Mucosa of rectum (tissue), 2 donors: ENCODE measurements around the gene DNAJC30.

Experiments used
- H3K27ac ChIP-seq, 2 donors: one replicate each; pipeline ENCODE4 v1.7.0; 2013; ENCODE audit warnings: inconsistent platforms in 2 of 2, low read depth in 2 of 2, low read length in 2 of 2
- H3K27me3 ChIP-seq, 2 donors: one replicate each; pipeline ENCODE4 v1.7.0; 2013; ENCODE audit warnings: low read length in 2 of 2; ENCODE audit not compliant: control insufficient read depth in 2 of 2, insufficient read depth in 2 of 2
- H3K36me3 ChIP-seq, 2 donors: one replicate each; pipeline ENCODE4 v1.7.0; 2013; ENCODE audit warnings: low read length in 2 of 2; ENCODE audit not compliant: control insufficient read depth in 2 of 2, insufficient read depth in 2 of 2
- H3K4me1 ChIP-seq, 2 donors: one replicate each; pipeline ENCODE4 v1.7.0; 2013; ENCODE audit warnings: low read length in 2 of 2, mild to moderate bottlenecking in 1 of 2; ENCODE audit not compliant: control insufficient read depth in 2 of 2, insufficient read depth in 2 of 2
- H3K4me3 ChIP-seq, 2 donors: one replicate each; pipeline ENCODE4 v1.7.0; 2013; ENCODE audit warnings: low read length in 2 of 2
- H3K9ac ChIP-seq, 2 donors: one replicate each; pipeline ENCODE4 v1.7.0; 2013; ENCODE audit warnings: low read length in 2 of 2, low read depth in 1 of 2, mild to moderate bottlenecking in 1 of 2
- H3K9me3 ChIP-seq, 2 donors: one replicate each; pipeline ENCODE4 v1.7.0; 2013; ENCODE audit warnings: low read length in 2 of 2; ENCODE audit not compliant: control insufficient read depth in 2 of 2
- donor health status: healthy.
- donor health status: Normal muscosa, but diverticular disease.

DNAJC30 gene

DNA sequence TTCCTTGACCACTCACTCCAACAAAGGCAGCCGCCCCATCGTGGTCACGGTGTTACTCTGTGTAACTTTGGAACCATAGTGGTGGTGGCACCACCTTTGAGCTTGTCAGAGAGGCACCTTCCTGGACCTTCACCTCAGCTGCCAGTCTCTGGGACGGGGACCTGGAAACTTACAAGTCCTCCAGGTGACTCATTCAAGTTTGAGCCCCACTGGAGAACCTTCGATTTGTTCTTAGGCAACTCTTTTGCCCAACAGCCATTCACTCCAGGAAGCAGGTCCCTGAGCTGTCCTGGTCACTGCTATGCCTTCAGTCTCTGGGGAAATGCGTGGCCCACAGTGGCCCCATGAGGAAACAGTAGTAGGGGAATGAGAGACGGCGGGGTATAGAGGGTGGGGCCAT is 19.0 kb upstream of the DNAJC30 start:
- H3K27ac ChIP-seq: no peak overlapping the region
- H3K4me1 ChIP-seq: peaks cover 4 to 19% of the 10 kb centered on the region in 2 donors

GRCh38 chr7:73701357-73701995 is 18.2 kb upstream of the DNAJC30 start:
- peaks cover 0 to 13% of the 10 kb centered on the region in 2 donors for H3K4me1 ChIP-seq
- H3K9me3 ChIP-seq: no peaks in the 10 kb centered on the region
- peaks cover 14 to 24% of the 10 kb centered on the region in 2 donors for H3K36me3 ChIP-seq
- H3K27me3 ChIP-seq: no peaks in the 10 kb centered on the region
- no peak overlapping the region for H3K9ac ChIP-seq
- no peak overlapping the region for H3K27ac ChIP-seq
- no peak overlapping the region for H3K4me3 ChIP-seq

More for the DNA sequence above, 19.0 kb upstream of the DNAJC30 start:
- H3K4me3 ChIP-seq: no peak overlapping the region
- H3K27me3 ChIP-seq: no peaks in the 10 kb centered on the region
- no peaks in the 10 kb centered on the region for H3K9me3 ChIP-seq
- H3K36me3 ChIP-seq: peaks cover 9 to 17% of the 10 kb centered on the region in 2 donors
- H3K9ac ChIP-seq: no peak overlapping the region

GRCh38 chr7:73700581-73701134 is 17.4 kb upstream of the DNAJC30 start:
- Histone ChIP-seq H3K9ac (no peak overlapping the region), H3K27ac (no peak overlapping the region), H3K4me1 (peaks cover 0 to 13% of the 10 kb centered on the region in 2 donors), H3K4me3 (no peak overlapping the region), H3K36me3 (peaks cover 14 to 32% of the 10 kb centered on the region in 2 donors), H3K9me3 (no peaks in the 10 kb centered on the region), H3K27me3 (no peaks in the 10 kb centered on the region)

GRCh38 chr7:73700069-73700423 is 16.8 kb upstream of the DNAJC30 start:
- Histone ChIP-seq H3K27me3 (no peaks in the 10 kb centered on the region), H3K27ac (no peak overlapping the region), H3K9ac (no peak overlapping the region), H3K4me1 (peaks cover 0 to 9% of the 10 kb centered on the region in 2 donors), H3K4me3 (no peak overlapping the region), H3K9me3 (no peaks in the 10 kb centered on the region), H3K36me3 (peaks cover 18 to 37% of the 10 kb centered on the region in 2 donors)

DNA sequence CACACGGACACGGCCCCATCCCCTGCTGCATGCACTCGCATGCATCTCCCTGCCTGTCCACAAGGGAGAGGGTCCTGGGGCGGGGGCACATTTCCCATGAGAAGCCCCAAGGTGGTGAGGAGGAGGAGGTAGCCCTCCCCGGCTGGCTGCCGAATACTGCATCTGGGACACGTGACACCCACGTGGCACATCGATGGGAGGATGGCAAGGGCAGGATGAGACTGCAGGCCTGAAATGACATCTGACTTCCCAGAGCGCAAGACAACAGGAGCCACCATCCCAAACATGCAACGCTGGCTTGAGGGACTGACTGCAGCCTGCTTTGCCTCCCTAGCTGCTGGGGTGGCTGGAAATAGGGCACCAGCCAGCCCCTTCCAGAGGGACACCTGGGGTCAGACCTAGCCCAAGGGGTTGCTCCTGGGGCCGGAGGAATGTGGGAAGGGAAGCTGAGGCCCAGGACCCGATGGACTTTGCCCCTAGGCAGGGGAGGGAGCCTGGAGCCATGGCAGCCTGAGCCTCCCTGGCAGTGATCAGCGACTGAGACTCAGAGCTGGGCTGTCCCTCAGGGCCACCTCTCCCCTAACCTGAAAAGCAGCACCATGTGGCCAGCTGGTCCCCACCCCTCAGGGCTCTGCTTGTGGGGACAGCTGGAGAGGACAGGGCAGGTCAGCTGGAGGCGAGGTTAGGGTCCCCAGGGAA is 16.3 kb upstream of the DNAJC30 start:
- H3K36me3 ChIP-seq: peaks cover 22 to 42% of the 10 kb centered on the region in 2 donors
- no peak overlapping the region for H3K4me3 ChIP-seq
- peaks cover 0 to 5% of the 10 kb centered on the region in 2 donors for H3K4me1 ChIP-seq
- no peaks in the 10 kb centered on the region for H3K9me3 ChIP-seq
- no peaks in the 10 kb centered on the region for H3K27me3 ChIP-seq
- no peak overlapping the region for H3K9ac ChIP-seq
- no peak overlapping the region for H3K27ac ChIP-seq

GRCh38 chr7:73698410-73698809 is 15.2 kb upstream of the DNAJC30 start:
- Histone ChIP-seq H3K36me3 (peaks cover 32 to 53% of the 10 kb centered on the region in 2 donors), H3K27ac (no peak overlapping the region), H3K27me3 (no peaks in the 10 kb centered on the region), H3K9me3 (no peaks in the 10 kb centered on the region), H3K9ac (no peak overlapping the region), H3K4me3 (no peak overlapping the region), H3K4me1 (no peaks in the 10 kb centered on the region)

GRCh38 chr7:73696372-73696771 is 13.1 kb upstream of the DNAJC30 start:
- Histone ChIP-seq H3K4me1 (no peaks in the 10 kb centered on the region), H3K4me3 (no peak overlapping the region), H3K27me3 (no peaks in the 10 kb centered on the region), H3K9ac (no peak overlapping the region), H3K36me3 (peaks cover 44 to 68% of the 10 kb centered on the region in 2 donors), H3K9me3 (no peaks in the 10 kb centered on the region), H3K27ac (no peak overlapping the region)

- Histone ChIP-seq H3K36me3 (peaks cover 40 to 59% of the 10 kb centered on the region in 2 donors), H3K27me3 (no peaks in the 10 kb centered on the region), H3K27ac (no peak overlapping the region), H3K9me3 (no peaks in the 10 kb centered on the region), H3K4me3 (no peak overlapping the region), H3K4me1 (no peaks in the 10 kb centered on the region), H3K9ac (no peak overlapping the region)
Observed at GRCh38 chr7:73690646-73691045, 7.4 kb upstream of the DNAJC30 start.

DNA sequence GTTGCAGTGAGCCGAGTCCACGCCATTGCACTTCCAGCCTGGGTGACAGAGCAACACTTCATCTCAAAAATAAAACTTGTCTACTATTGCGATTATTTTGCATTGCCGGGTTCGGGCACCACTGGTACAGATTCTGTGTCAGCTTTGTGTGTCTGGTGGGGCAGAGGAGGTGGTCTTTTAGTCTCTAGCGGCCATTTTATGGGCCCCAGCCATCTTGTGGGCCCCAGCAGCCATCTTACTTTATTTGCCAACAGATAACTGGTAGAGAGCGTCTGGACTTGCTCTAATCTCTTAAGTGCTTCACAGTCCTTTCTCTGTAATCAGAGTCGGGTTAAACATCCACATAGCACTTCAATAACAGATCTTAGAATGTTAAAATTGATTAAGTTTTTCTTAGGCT is 5.0 kb upstream of the DNAJC30 start:
- no peak overlapping the region for H3K27ac ChIP-seq
- H3K4me1 ChIP-seq: peaks cover 4 to 6% of the 10 kb centered on the region in 2 donors
- no peak overlapping the region for H3K9ac ChIP-seq
- peaks cover 21 to 37% of the 10 kb centered on the region in 2 donors for H3K36me3 ChIP-seq
- no peaks in the 10 kb centered on the region for H3K27me3 ChIP-seq
- H3K4me3 ChIP-seq: no peak overlapping the region
- no peaks in the 10 kb centered on the region for H3K9me3 ChIP-seq

- Histone ChIP-seq H3K9me3 (no peaks in the 10 kb centered on the region), H3K36me3 (peaks cover 10 to 15% of the 10 kb centered on the region in 2 donors)
Observed at GRCh38 chr7:73685311-73685710, 2.1 kb upstream of the DNAJC30 start.

More at GRCh38 chr7:73685311-73685710, 2.1 kb upstream of the DNAJC30 start:
- H3K4me3 ChIP-seq: no peak overlapping the region
- H3K4me1 ChIP-seq: peaks cover 18 to 19% of the 10 kb centered on the region in 2 donors
- H3K27ac ChIP-seq: no peak overlapping the region
- no peak overlapping the region for H3K9ac ChIP-seq
- no peaks in the 10 kb centered on the region for H3K27me3 ChIP-seq
